Measurements from ENCODE around the gene SUN1.

- TF ChIP-seq ZNF140 (tag by site-specific recombination; IDR thresholded peaks at IDR 0.05) (no peak), ZBTB21 (tag by site-specific recombination; IDR thresholded peaks at IDR 0.05) (no peak), ZFP37 (tag by site-specific recombination; IDR thresholded peaks at IDR 0.05) (no peak), CTCF (tag by site-specific recombination; IDR thresholded peaks at IDR 0.05) (no peak), PBX3 (CRISPR knock-in tag; IDR thresholded peaks at IDR 0.05) (no peak), IKZF3 (tag by site-specific recombination; IDR thresholded peaks at IDR 0.05) (no peak), ZNF10 (tag by site-specific recombination; IDR thresholded peaks at IDR 0.05) (no peak), ZNF785 (tag by site-specific recombination; IDR thresholded peaks at IDR 0.05) (no peak)
Measured at GRCh38 chr7:888081-889024, 56.1 kb downstream of the SUN1 start.

All from HEK293 (cell line).